NCI-H2171 treated with DMSO at 0.1 percent for 48 hours (cell line): ENCODE measurements around the gene DDX3Y.

Experiments
- DNase-seq: peaks from one replicate; lab custom pipeline; 2025; lab: John Stamatoyannopoulos, UW

Gene DDX3Y

DNA sequence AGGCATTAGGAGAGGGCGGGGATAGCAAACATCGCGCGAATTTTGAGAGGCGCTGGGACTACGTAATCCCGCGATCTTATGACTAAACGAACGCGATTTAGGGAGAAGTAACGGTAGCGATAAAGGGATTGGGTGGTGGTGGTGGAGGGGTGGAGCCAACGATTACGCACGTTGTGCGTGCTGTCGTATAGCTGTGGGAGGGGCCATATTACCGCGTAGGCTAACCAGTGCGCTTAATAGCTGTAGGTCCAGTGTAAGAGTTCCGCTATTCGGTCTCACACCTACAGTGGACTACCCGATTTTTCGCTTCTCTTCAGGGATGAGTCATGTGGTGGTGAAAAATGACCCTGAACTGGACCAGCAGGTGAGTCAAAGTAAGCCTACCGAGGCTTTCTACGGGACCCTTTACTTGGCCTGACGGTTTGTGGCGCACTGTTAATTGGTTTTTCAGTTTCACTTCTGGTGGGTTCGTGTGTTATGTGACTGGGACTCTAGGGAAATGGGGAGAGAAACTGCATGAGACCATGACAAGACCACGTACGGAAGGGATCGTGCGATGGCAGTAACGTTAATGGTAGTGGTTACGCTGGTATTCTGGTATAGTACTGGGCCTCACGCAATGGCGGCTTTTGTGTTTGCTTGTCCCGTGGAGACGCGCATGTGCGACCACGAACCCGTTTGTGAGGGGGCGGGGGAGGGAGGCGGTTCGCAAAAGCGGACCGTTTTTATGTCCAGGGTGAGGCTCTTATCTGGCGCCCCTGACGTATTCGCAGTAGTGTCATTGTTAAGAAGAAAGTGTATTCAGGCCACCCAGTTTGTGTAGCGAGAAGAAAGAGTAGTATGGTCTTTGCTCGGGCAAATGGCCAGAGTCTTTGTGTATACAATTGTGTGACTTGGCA, at the start of gene DDX3Y:
DDX3Y (plus strand) TSS at position 251 of the 899 bp plus-strand sequence; CDS start at position 320, 69 bp downstream.
- peak; percentile 87 for DNase-seq

DNA sequence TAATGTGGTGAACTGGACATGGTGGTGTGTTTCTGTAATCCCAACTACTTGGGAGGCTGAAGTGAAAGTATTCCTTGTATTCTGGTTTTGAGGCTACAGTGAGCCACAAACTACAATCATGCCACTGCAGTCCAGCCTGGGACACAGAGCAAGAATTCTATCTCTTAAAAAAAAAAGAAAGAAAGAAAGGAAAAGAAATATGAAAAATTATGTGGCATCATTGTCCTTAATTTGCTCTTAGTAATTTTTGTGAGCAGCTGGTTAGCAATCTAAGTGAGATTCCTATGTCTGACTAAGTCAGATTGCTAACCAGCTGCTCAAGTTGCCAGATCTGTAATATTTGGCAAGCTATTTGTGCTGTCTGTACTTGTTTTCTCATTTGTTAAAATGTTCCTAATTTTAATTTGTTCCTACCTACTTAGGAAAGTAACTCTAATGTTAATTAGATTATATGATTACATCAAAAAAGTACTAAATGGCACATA, 48.8 kb upstream of the DDX3Y start:
- peak; percentile 2 for DNase-seq

DNA sequence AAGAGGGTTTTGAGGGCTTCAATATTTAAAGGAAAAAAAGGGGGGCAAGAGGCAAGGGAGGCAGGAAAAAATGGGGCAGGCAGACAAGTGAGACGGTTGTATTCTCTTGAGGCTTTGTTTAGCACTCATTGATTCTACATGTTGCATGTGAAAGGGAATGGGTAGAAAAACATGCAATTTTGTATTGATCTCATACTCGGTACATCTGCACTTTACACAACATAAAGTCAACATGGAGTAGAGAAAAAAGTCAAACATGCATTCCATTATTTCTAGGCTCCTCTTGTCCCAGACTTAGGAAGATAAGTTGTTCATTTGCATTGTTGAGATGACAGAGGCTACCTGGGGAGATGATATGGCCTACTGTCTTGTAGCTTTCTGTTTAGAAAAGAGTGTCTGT, 36.7 kb upstream of the DDX3Y start:
- no peak for DNase-seq

DNA sequence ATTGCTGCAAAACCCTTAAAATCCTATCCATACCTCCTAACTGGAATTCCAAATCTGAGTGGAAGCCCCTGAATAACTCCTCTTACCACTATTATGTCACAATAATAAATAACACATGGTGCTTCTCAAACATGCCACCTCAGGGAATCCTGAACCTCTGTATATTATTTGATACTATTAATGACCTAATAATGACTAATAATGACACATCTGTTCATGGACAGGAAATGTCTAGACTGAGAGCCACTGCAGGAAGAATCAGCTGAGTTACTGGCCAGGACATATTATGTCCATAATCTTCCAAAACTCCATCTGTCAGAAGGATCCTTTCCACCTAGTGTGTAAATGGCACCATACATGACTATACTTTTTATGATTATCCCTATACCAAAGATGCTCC, 7.7 kb upstream of the DDX3Y start:
- DNase-seq, result no peak

DNA sequence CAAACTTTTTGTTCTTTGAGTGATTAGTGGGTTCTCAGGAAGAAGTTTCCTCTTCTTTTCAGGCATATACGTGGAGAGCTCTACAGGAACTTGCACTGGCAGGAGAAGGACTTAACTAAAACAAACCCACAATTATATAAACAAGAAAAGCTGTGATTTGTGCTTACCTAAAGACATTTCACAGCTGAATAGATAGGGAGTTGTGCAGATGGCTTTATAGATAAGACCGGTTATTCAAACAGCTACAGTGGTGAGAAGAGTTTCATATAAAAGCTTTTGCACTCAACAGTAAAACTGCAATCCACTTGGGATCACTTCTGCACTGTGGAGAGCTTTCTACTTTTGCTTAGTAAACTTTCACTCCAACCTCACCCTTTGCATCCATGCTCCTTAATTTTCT, 6.1 kb upstream of the DDX3Y start:
- DNase-seq, result no peak

DNA sequence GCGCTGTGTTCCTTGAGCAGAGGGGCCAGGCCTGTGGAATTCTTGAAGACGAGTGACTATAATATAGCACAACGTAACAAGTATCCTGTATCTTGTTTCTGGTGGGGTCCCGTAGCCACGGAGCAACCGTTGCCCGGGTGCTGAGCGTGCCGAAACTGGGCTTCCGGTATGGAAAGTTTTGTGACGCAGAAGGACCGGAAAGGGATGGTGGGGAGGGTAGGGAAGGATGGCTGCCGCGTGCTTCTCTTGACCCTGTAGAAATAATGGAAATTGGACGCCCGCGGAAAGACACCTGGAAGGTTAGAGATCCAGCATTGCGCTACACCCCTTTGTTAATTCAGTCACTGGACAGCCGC, 827 bp downstream of the DDX3Y start:
- DNase-seq, result peak; percentile 73

DNA sequence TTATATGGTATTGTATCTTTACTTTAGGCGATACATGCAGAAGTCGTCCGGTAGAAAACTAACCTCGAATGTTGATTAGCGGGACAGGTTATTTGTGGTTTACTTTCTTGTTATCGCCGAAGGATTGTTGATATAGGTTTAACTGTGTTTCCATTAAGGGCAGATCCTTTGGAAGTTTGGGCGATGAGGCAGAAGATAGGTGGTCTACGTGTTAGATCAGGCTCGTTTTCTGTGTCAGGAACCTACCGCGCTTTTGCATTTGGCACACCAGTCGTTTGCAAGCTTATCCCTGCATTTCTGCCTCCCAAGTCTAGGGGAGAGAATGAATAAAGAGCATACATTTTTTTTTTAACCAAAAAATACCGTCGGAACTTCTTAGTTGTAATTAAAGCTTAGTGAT, 1.2 kb downstream of the DDX3Y start:
- DNase-seq, result peak; percentile 4

DNA sequence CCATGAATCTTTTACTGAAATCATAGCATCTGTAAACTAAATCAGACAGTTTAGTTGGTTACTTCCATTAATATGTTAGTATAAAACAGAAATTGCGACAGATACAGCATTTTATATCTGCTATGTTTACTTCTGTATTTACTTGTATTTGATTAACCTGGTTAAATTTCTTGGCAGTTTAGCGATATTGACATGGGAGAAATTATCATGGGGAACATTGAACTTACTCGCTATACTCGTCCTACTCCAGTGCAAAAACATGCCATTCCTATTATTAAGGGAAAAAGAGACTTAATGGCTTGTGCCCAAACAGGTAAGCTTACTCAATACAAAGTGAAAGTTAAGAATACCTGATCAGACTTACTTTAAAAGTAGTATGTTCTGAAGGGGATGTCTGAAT, 8.9 kb downstream of the DDX3Y start:
- no peak for DNase-seq

DNA sequence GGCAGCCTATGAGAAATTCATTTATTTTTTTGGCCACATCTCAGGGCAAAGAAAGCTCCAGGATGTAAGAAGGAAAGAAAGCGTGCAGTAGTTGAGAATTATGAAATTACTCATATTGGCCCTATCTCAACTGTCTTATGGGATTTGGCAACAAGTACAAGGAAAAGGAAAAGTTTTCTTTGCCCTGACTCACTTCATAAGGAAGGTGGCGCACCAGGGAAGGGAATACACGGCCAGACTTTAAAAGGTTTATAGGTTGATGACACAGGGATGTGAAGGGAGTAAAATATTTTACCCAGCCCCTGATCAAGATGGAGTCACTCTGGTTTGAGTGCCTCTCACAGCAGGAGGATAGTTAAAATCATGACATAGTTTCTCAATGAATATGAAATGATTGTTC, 23.4 kb downstream of the DDX3Y start:
- DNase-seq, result no peak

DNA sequence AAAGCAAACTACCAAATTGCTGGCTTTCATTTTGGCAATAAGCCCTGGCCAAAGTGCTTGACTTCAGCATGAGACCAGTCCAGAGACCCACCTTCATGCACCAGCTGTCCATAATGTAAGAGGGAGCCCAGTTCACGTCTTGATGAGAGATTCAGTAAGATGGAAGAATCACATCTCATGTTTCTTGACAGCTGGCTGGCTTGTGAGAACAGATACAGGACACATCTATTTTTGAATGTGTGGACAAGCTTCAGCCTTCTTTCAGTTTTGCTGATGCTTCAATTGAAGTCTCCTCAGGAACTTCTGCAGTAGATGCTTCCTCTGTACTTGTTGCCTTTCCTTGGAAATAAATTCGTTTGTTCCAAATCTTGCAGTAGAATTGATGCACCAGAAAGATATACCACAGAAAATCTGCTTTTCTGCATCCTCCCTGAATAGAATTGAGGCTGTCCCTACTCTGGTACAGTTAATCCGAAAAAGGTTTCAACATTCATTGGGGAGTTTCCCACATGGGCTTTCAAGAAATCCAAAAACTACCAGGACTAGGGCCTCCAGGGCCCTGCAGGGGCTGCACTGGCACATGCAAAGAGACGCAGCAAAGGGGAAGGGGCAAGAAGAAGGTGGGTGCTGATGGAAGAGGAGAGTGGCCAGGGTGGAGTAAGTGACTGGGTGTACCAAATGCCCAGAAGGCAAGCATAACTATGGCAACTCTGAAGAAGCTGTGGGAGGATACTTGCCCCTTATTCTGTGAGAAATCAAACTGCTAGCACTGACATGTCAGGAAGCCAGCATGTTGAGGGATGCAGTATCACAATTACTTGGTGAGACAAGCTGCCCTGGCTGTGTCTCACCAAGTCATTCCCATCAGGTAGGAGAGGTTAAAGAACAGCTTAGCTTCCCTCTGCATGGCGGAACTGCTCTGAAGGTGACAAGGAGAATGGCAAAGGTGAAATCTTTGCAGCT, 37.3 kb downstream of the DDX3Y start:
- DNase-seq, result no peak
